Cerebellar nuclear complex (tissue), 1 donor: ENCODE measurements around the gene NEURL1B.

Experiments
- DNase-seq, 2 experiments: peaks; one replicate each; lab custom pipeline; 2025; lab: John Stamatoyannopoulos, UW

The NEURL1B gene

GRCh38 chr5:172608773-172609172, 32.3 kb upstream of the NEURL1B start:
- DNase-seq, result no peak

DNA sequence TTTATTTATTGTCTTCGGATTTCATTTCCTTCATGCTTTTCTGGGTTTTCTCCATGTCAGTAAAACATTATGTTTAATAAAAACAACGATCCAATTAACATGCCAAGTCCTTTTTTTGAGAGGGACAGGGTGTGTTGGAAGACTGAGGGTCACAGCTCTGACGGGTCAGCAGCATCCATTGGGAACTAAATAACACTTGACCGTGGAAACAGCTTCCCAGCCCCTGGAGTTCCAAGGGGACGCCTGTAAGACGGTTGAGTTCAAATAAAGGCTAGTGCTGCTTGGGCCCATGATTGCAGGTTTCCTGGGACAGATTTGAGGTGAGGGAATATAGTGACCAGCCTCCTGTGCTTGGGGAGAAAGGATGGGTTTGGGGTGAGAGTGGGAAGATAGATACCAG, 30.4 kb upstream of the NEURL1B start:
- no peak for DNase-seq

DNA sequence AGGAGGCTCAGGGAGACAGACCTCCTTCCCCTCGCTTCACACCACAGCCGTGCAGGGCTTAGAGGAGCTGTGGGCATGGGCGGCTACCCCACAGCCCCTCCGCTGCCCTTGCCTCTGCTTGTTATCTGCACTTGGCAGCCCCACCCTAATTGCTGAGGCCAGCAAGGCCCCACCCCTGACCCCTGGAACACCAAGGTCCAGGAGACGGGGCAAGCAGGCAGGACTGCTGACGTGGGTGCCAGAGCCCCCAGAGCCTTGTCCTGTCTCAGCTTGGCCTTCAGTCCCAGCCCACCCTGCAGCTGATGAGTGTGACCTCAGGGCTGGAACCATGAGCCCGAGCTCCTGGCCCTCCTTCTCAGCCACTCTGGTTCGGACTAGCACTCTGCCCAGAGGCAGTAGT, 29.1 kb upstream of the NEURL1B start:
- DNase-seq, result no peak

GRCh38 chr5:172612771-172613170, 28.3 kb upstream of the NEURL1B start:
- no peak for DNase-seq

GRCh38 chr5:172616136-172616535, 24.9 kb upstream of the NEURL1B start:
- DNase-seq, result no peak

GRCh38 chr5:172616730-172617129, 24.3 kb upstream of the NEURL1B start:
- no peak for DNase-seq

GRCh38 chr5:172617817-172618216, 23.2 kb upstream of the NEURL1B start:
- no peak for DNase-seq

DNA sequence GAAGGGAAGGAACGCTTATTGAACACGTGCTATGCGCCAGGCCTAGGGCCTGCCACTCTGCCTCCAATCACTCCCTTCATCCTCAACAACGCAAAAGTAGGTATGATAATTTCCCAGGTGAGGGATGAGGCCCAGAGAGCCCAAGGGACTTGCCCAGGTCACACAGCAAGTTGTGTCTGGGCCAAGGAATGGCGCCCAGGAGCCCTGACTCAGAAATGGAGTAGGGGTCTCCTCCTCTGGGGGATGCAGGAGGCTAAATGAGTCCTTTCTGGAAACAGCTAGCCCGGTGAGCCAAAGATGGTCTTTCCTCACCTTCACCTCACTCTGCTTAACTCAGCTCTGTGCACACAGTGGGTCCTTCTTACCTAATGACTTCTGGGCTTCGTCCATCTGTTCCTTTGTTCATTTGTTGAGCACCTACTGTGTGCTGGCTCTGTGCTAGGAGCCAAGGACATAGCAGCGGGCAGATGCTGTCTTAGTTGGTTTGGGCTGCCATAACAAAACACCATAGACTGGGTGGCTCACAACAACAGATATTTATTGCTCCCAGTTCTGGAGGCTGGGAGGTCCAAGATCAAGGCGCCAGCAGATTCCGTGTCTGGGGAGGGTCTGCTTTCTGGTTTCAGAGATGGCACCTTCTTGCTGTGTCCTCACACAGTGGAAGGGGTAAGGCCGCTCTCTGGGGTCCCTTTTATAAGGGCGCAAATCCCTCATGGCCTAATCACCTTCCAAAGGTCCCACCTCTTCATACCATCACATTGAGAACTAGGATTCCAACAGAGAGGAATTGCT, 22.3 kb upstream of the NEURL1B start:
- no peak for DNase-seq

DNA sequence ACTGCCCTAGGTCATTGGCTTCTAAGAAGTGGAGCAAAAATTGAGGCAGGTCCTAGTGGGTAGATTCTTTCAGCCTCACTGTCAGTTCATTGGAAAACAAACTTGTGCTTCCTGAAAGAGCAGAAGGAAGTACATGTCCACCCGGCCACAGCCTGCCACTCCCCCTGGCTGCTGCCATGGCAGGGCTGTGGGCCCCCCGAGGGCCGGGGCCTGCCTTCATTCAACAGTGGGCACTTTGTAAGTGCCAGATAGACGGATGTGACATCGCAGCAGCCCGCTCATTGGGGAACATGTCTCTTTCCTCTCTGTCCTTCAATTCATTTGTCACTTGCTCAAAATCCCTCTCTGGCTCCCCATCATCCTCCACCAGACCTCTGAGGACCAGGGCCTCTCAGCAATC, 20.6 kb upstream of the NEURL1B start:
- DNase-seq, result no peak

DNA sequence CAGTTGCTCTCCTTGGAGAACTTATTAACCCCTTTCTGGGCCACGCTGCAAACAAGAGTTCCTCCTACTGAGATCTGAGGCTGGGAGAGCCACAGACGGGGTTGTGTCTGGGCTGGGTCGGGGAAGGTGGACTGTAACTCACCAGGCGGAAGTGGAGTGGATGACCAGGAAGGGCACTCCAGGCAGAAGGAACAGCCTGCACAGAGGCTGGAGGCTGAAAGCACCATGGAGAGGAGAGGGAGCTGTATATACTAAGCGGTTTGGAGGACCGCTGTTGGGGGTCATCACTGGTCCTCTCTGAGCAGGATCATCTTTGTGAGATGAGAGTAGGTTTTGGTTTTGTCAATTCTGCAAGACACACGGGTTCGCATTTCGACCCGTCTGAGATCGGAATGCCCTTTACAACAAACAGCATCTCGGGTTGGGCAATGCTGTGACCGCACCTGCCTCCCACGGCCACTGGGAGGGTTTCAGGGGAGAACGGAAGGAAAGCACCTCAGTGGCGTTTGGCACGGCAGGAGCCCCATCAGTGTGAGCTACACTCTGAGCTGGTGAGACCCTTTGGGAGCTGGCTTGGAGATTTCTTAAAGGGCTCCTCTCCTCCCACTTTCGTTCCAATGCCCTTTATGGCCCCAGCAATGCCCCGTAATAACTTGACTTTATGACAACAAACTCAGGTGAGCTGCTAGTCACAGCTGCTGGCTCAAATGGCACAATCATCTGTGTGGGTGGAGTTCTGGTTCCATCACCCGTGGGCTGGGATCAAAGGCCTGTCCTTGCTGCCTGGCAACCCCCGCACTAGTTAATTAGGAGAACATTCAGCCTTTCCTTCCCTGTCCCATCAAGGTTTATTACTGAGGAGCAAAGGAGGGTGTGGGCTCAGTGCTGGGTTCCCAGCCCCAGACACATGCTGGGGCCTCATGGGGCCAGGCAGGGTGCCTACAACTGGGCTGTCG, 18.7 kb upstream of the NEURL1B start:
- no peak for DNase-seq

DNA sequence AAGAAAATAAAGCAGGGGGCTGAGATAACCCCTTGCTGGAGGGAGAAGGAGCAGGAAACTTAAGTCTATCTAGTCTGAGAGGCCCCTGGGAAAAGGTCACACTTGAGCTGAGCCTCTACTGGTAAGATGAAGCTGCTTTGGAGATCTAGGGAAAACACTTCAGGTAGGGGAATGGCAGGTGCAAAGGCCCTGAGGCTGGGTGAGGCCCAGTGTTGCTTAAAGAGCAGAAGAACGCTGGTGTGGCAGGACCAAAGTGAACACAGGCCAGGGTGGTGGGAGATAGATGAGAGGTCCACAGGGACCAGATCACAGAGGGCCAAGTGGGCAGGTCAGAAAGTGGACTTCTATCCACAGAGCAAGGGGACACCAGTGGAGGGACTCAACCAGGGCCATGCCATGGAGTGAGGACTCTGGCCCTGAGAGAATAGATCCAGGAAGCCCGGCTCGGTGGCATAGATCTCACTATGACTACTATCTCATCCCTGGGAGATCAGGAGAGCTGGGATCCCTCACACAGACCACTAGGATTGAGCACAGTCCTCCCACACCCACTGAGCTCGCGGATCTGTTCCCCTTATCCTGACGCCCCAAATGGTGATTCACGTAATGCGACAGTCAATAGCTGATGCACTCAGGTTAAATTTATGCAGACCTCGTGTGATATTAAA, 17.6 kb upstream of the NEURL1B start:
- no peak for DNase-seq

DNA sequence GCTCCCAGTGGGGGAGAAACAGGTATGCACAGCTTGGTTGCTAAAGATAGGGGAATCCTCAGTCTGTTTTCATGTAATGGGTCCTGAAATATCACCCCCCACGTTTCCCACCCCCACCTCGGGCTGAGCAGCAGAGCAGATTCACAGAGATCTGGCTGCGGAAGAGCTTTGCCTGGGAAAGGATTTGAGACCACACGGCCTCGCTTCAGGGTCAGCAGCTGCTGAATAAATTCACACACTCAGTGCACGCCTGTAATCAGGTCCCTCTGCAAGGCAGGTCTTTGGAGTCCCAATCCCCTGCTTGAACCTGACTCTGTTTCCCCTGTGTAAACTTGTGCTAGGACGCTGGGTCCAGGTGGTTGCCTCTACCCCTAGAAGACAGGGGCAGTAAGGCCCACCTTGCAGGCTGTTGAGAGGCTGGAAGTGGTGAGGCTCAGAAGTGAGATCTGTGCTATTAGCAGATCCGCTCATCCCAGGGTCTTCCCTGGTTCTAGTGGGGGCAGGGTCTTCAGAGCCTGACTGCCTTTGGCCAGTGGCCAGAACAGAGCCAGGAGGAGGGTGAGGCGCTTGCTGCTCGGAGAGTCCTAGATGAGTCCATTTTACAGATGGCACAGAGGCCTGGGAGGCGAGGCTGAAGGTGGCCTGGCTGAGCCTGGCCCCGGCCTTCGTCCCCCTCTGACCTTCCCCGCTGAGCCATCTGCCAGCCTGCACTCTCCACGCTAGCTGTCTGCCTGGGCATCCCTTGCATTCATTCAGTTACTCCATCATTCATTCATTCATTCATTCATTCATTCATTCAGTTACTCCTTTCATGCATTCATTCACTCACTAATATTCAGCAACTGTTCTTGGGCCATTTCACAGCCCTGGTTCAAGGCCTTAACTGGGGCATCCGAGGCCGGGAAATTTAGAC, 16.7 kb upstream of the NEURL1B start:
- no peak for DNase-seq

DNA sequence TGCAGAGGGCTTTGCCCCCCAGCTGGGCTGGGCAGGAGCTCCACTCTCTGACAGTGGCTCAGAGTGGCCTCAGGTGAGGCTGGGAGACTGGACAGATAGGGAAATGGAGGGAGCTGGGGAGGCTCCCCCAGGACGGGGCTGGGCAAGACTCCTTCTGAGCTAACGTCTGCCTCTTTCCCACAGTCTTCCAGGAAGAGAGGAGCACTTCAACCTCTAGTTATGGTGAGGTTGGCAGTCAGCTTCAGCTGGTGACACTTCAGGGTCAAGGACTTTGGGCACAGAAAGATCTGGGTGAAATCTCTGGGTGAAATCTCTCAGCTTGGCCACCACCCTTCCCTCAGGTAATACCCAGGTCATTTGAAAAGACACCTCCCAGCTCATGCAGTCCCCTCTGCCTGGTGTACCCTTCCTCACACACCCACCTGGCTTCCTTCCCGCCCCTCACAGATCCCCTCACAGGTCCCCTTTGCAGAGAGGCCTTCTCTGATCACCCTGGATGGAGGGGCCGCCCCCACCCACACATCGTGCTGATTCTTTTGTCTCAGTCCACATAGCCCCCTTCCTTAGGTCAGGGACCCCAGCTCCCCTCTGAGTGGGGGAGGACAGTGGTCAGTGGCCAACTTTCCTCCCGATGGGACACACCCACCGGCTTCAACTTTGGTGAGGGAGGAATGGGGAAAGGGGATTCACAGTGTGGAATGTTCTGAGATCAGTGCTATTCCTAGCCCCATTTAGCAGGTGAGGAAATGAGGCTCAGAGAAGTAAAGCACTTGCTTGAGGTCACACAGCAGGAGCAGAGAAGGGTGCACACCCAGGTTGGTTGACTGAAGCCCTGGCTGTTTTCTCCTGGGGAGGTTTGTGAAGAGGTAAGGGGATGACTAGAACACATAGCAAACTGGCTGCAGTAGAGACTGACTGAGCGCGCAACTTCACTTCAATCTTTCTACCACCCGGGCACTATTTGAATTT, 15.8 kb upstream of the NEURL1B start:
- DNase-seq, result no peak

- DNase-seq, result no peak
Measured at GRCh38 chr5:172626031-172626581, 15.0 kb upstream of the NEURL1B start.

DNA sequence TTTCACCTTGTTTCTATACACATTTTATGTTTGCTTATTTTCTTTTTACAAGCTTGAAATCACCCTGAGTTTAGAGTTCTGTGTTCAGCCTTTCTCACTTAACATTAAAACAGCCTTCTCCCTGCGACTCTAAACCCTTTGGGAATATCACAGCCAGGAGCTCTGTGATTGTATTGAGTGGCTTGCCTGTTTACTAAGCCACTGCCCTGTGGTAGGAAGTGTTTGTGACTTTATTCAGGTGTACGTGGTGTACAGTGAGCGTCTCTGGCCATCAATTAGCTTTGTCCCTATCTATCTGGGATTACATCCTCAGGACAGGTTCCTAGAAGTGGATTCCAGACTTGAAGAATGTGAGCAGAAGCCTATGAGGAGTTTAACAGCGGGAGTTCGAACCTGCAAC, 11.0 kb upstream of the NEURL1B start:
- no peak for DNase-seq

- DNase-seq, result no peak
Measured at GRCh38 chr5:172630482-172630881, 10.6 kb upstream of the NEURL1B start.

DNA sequence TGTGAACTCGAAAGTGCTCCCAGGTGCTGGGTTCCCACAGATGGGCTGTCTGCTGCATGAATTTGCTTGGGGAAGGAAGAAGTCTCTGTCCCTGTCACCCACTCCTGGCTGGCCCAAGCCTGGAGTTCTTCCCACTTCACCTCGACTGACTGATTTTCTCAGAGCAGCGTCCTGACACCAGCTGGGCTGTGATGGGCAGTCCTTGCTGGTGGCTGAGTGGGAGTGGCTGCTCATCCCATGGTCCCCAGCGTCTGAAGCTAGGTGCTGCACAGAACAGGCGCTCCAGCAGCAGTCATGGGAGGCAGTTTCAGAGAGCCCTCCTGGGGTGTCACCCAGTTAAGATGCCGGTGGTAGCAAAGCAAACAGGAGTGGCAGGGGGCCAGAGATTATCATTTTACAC, 10.1 kb upstream of the NEURL1B start:
- DNase-seq, result no peak

- no peak for DNase-seq
Measured at GRCh38 chr5:172632346-172633092, 8.5 kb upstream of the NEURL1B start.

- DNase-seq, result no peak
Measured at GRCh38 chr5:172633403-172633970, 7.6 kb upstream of the NEURL1B start.
